ENCODE measurements around the gene RUVBL1. TPM values are rescaled to one million over a fixed set of nuclear protein-coding genes. Genes with fewer than 3 reads are reported as not detected.

Gene RUVBL1
- total RNA-seq, 1 donor from 2014 or later, result 112 TPM

DNA sequence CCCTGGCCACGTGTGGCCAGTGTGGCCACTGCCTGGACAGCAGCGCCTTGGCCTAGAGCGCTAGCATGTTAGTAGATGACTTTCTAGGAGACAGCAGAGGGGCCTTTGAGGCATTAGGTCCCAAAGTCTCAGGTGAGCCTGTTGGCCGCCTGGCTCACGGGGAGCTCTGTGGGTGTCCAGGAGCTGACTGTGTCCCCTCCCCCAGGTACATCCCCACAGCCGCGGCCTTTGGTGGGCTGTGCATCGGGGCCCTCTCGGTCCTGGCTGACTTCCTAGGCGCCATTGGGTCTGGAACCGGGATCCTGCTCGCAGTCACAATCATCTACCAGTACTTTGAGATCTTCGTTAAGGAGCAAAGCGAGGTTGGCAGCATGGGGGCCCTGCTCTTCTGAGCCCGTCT is 54.3 kb downstream of the RUVBL1 start:
- no peak overlapping the region for H3K27ac Mint-ChIP-seq
- no peaks in the 10 kb centered on the region for H3K9me3 Mint-ChIP-seq
- no peak for DNase-seq (ENCODE audit: low spot score)
- intact Hi-C loops (cut with micrococcal nuclease), result no loop called here
- H3K27me3 Mint-ChIP-seq (ENCODE audit: low read depth), result no peaks in the 10 kb centered on the region
- no peaks in the 10 kb centered on the region for H3K4me1 Mint-ChIP-seq (ENCODE audit: low read depth)
- H3K4me3 Mint-ChIP-seq (ENCODE audit: low read depth), result no peak overlapping the region
- H3K36me3 Mint-ChIP-seq (ENCODE audit: low read depth), result peaks cover 69% of the 10 kb centered on the region

DNA sequence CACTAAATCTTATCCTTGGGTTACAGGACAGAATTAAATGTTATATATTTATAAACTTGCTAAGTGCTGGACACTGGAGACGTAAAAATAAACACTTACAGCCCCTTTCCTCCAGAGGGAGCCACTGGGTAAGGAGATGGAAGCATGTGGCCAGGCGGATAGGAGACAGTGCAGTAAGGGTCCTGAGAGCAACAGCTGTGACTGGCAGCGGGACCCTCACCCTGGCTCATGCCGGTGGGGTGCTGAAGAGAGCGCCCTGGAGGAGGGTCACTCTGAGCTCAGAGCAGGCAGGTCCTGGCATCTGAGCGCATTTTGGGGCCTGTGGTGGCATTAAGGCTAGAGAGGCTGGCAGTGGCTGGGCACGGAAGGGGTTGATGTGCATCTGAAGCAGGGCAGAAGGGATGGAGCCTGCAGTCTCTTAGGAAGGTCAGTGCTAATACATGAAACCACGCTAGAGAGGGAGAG is 55.4 kb downstream of the RUVBL1 start:
- H3K4me3 Mint-ChIP-seq (ENCODE audit: low read depth), result no peak overlapping the region
- no peaks in the 10 kb centered on the region for H3K27me3 Mint-ChIP-seq (ENCODE audit: low read depth)
- intact Hi-C loops (cut with micrococcal nuclease), result no loop called here
- peaks cover 2% of the 10 kb centered on the region for H3K4me1 Mint-ChIP-seq (ENCODE audit: low read depth)
- peaks cover 75% of the 10 kb centered on the region for H3K36me3 Mint-ChIP-seq (ENCODE audit: low read depth)
- DNase-seq (ENCODE audit: low spot score), result no peak
- H3K9me3 Mint-ChIP-seq, result no peaks in the 10 kb centered on the region
- peak overlapping the region; percentile 64 for H3K27ac Mint-ChIP-seq

DNA sequence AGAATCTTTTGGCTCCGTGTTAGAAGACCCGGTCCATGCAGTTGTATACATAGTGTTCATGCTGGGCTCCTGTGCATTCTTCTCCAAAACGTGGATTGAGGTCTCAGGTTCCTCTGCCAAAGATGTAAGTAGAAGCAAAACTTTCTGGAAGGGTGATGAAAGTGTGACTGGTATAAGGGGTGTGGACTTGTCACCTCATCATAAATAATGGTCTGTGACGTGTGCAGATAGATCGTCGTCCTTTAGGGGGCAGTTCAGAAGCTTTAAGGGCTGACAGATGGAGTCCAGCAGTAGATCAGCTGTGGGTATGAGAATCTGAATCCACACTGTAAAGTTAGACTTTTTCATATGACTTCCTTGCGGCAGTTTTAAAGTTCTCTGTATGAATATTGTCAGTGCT is 56.1 kb downstream of the RUVBL1 start:
- H3K27me3 Mint-ChIP-seq (ENCODE audit: low read depth), result no peaks in the 10 kb centered on the region
- peaks cover 82% of the 10 kb centered on the region for H3K36me3 Mint-ChIP-seq (ENCODE audit: low read depth)
- no peak overlapping the region for H3K4me3 Mint-ChIP-seq (ENCODE audit: low read depth)
- no peak overlapping the region for H3K27ac Mint-ChIP-seq
- intact Hi-C loops (cut with micrococcal nuclease), result no loop called here
- H3K4me1 Mint-ChIP-seq (ENCODE audit: low read depth), result peaks cover 2% of the 10 kb centered on the region
- DNase-seq (ENCODE audit: low spot score), result no peak
- H3K9me3 Mint-ChIP-seq, result no peaks in the 10 kb centered on the region

DNA sequence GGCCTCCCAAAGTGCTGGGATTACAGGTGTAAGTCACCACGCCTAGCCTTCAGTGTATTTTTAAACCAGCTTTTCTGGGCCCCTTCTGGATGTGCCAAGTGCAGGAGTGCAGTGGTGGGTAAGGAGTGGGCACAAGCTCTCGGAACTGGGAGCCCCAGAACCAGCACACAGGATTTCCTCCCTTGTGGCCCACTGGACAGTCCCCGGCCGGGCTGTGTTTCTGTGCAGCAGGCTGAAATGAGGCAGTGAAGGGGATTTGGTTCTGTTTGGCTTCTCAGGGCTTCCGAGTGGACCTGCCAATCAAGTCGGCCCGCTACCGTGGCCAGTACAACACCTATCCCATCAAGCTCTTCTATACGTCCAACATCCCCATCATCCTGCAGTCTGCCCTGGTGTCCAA is 56.9 kb downstream of the RUVBL1 start:
- Mint-ChIP-seq H3K36me3 (ENCODE audit: low read depth) (peaks cover 87% of the 10 kb centered on the region), H3K4me1 (ENCODE audit: low read depth) (peaks cover 2% of the 10 kb centered on the region), H3K4me3 (ENCODE audit: low read depth) (no peak overlapping the region), H3K27ac (no peak overlapping the region), H3K27me3 (ENCODE audit: low read depth) (no peaks in the 10 kb centered on the region), H3K9me3 (no peaks in the 10 kb centered on the region)
- intact Hi-C loops (cut with micrococcal nuclease), result no loop called here
- no peak for DNase-seq (ENCODE audit: low spot score)

DNA sequence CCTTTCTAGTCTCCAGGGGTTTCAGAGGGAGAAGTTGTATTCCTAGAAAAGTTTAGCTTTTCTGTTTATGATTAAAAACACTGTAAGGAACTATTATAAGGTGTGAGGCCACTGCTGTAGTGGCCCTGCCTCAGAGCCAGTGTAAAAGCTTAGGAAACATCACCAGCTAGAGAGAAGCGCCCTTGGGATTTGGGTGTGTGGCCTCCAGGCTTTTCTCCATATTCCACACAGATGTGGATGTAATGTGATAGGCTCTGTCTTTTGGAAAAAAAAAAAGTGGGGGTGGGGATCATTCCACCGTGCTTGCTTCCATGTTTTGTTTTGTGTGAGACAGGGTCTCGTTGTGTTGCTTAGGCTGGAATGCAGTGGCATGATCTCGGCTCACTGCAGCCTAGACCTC is 57.5 kb downstream of the RUVBL1 start:
- DNase-seq (ENCODE audit: low spot score), result no peak
- peaks cover 90% of the 10 kb centered on the region for H3K36me3 Mint-ChIP-seq (ENCODE audit: low read depth)
- no peak overlapping the region for H3K4me3 Mint-ChIP-seq (ENCODE audit: low read depth)
- peaks cover 3% of the 10 kb centered on the region for H3K4me1 Mint-ChIP-seq (ENCODE audit: low read depth)
- no peaks in the 10 kb centered on the region for H3K9me3 Mint-ChIP-seq
- H3K27ac Mint-ChIP-seq, result no peak overlapping the region
- H3K27me3 Mint-ChIP-seq (ENCODE audit: low read depth), result no peaks in the 10 kb centered on the region
- intact Hi-C loops (cut with micrococcal nuclease), result no loop called here

DNA sequence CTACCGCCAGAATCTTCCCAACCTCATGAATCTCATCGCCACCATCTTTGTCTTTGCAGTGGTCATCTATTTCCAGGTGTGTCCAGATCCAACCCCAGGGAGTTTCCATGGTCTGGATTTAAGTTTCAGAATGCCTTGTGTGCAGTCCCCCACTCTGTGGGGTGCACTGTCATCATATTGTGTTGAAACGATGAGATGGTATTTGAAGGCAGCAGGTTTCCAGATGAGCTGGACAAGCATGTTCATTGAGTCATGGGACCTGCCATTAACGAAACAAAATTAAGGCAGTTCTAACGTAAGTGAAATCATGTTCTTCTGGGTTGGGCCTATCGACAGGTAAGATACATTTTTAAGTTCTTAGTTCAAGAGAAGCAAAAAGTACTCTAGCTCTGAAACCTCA is 58.6 kb downstream of the RUVBL1 start:
- Mint-ChIP-seq H3K4me1 (ENCODE audit: low read depth) (peaks cover 3% of the 10 kb centered on the region), H3K36me3 (ENCODE audit: low read depth) (peaks cover 90% of the 10 kb centered on the region), H3K9me3 (no peaks in the 10 kb centered on the region), H3K4me3 (ENCODE audit: low read depth) (no peak overlapping the region), H3K27me3 (ENCODE audit: low read depth) (no peaks in the 10 kb centered on the region), H3K27ac (no peak overlapping the region)
- intact Hi-C loops (cut with micrococcal nuclease), result no loop called here
- no peak for DNase-seq (ENCODE audit: low spot score)

DNA sequence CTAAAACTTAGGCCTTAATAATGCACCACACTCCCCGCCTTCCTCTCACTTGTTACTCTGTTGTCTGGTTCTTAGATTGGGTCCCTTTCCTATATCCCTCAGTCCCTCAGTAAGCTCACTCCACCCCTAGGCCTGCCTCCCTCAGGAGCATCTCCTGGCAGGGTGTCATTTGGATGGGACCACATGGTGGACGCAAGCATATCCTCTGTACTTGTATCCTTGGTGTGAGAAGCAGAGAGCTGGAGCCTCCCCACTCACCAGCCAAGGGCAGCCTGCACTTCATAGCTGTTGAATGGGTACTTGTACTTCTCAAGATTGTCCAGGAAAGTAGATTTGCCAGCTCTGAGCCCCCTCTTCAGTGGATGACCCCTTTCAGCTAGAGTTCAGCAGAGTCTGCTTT is 59.7 kb downstream of the RUVBL1 start:
- Mint-ChIP-seq H3K27ac (no peak overlapping the region), H3K4me1 (ENCODE audit: low read depth) (peaks cover 5% of the 10 kb centered on the region), H3K4me3 (ENCODE audit: low read depth) (no peak overlapping the region), H3K9me3 (no peaks in the 10 kb centered on the region), H3K36me3 (ENCODE audit: low read depth) (peaks cover 92% of the 10 kb centered on the region), H3K27me3 (ENCODE audit: low read depth) (no peaks in the 10 kb centered on the region)
- DNase-seq (ENCODE audit: low spot score), result no peak
- intact Hi-C loops (cut with micrococcal nuclease), result no loop called here

DNA sequence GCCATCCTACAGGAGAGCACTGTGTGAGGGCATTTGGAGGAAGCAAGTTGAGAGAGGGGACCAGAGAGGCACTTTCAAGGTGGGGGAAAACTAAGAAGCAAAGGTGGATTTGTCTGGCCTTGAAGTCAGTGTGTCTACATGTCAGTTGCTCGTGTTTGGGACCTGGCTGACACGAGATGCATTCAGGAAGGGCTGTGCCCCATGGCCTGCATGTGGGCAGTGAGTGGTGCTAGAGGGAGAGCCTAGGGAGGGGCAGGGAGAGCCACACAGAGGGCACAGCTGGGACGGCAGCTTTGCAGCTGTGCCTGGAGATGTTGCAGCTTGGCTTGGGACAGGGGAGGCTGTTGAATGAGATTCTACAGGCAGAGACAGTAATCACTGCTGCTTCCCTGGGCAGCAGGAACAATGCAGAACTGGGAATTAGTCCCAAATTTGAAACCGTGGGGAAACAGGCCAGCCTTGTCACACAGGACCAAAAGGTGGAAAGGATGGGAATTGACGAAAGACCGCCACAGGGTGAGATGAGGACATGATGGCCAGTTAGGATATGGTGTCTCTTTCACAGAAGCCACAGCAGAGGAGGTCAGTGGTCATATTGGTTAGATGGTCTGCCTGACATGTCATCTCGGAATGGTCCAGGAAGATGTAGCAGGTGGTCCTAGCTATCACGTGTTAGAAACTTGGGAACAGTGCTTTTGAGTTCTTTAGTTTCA is 61.4 kb downstream of the RUVBL1 start:
- intact Hi-C loops (cut with micrococcal nuclease), result no loop called here

DNA sequence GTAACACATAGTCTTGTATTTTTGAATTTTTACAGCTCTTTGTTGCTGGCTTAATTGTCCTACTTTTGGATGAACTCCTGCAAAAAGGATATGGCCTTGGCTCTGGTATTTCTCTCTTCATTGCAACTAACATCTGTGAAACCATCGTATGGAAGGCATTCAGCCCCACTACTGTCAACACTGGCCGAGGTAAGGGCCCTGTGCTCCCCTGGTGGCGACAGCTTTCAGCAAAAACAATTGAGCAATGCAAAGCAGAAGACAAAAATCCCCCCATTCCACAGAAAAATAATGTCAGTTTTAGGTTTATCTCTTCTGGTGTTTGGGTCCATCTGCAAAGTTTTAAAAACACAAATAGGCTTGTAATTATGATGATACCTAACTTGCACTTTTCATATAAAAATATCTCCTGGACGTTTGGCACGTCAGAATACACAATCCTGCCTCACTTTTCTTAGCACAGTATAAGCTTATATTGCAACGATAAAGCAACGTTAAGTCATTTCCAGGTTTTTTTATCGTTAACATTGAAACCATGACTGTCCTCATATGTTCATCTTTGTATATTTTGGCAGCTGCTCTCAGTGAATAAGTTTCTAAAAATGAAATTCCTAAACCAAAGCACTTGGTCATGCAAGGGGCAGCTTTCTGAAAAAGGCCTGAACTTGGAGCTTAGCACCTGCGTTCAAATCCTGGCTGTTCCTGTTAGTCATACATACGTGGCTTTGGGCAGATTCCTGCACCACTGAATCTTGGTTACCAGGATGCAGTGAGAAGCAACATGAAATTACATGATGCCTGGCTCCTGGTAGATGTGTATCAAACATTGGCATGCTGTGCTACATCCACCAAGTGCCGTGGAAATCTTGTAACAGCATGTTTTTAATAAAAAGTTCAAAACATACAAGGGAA is 62.9 kb downstream of the RUVBL1 start:
- Mint-ChIP-seq H3K27me3 (ENCODE audit: low read depth) (no peaks in the 10 kb centered on the region), H3K27ac (no peak overlapping the region)
- intact Hi-C loops (cut with micrococcal nuclease), result no loop called here

More for the DNA sequence above, 61.4 kb downstream of the RUVBL1 start:
- no peak overlapping the region for H3K4me3 Mint-ChIP-seq (ENCODE audit: low read depth)
- H3K36me3 Mint-ChIP-seq (ENCODE audit: low read depth), result peaks cover 86% of the 10 kb centered on the region
- no peak for DNase-seq (ENCODE audit: low spot score)
- no peaks in the 10 kb centered on the region for H3K9me3 Mint-ChIP-seq
- no peaks in the 10 kb centered on the region for H3K27me3 Mint-ChIP-seq (ENCODE audit: low read depth)
- peaks cover 5% of the 10 kb centered on the region for H3K4me1 Mint-ChIP-seq (ENCODE audit: low read depth)
- H3K27ac Mint-ChIP-seq, result no peak overlapping the region

DNA sequence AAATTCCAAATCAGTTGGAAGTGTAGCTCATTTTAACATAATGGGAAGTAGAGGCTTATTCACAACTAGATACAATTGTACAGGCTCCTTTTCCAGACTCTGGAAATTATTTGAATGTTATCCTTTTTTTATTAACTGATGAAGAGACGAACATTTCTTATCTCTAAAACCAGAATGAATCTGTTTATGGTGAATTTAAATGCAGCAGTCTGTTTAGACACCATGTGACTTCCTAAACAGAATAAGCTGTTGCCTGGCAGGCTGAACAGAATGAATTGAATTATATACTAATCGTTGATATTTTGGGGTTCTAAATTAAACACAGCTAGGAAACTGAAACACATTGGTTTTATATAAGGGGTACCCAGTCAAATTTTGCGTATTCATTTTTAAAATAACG is 67.4 kb downstream of the RUVBL1 start:
- no peaks in the 10 kb centered on the region for H3K9me3 Mint-ChIP-seq
- H3K4me1 Mint-ChIP-seq (ENCODE audit: low read depth), result peaks cover 36% of the 10 kb centered on the region
- intact Hi-C loops (cut with micrococcal nuclease), result no loop called here
- DNase-seq (ENCODE audit: low spot score), result no peak
- H3K27me3 Mint-ChIP-seq (ENCODE audit: low read depth), result no peaks in the 10 kb centered on the region
- H3K27ac Mint-ChIP-seq, result no peak overlapping the region
- no peak overlapping the region for H3K4me3 Mint-ChIP-seq (ENCODE audit: low read depth)
- peaks cover 79% of the 10 kb centered on the region for H3K36me3 Mint-ChIP-seq (ENCODE audit: low read depth)

More for the DNA sequence above, 62.9 kb downstream of the RUVBL1 start:
- peaks cover 8% of the 10 kb centered on the region for H3K4me1 Mint-ChIP-seq (ENCODE audit: low read depth)
- no peaks in the 10 kb centered on the region for H3K9me3 Mint-ChIP-seq
- peaks cover 86% of the 10 kb centered on the region for H3K36me3 Mint-ChIP-seq (ENCODE audit: low read depth)
- DNase-seq (ENCODE audit: low spot score), result peak; percentile 1
- no peak overlapping the region for H3K4me3 Mint-ChIP-seq (ENCODE audit: low read depth)

DNA sequence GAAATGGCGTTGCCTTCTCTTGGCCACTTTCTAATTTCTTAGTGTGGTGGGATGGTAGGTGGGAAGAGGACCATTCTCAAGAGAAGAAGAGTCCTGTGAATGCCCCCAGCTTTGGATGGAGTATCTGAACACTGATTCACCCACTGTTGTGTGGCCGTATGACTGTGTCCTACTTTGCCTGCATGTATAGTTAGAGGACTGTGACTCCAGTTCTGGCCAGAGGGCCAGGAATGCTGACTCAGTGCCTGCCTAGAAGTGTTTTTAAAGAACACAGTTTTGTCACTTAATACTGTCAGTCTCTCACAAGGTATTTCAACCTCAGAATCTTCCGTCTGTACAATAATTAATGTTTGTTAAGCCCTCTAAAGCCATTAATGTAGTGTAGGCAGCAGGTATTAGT is 69.2 kb downstream of the RUVBL1 start:
- Mint-ChIP-seq H3K4me1 (ENCODE audit: low read depth) (peaks cover 38% of the 10 kb centered on the region), H3K36me3 (ENCODE audit: low read depth) (peaks cover 61% of the 10 kb centered on the region), H3K27ac (peak overlapping the region; percentile 9), H3K27me3 (ENCODE audit: low read depth) (no peaks in the 10 kb centered on the region), H3K4me3 (ENCODE audit: low read depth) (peak overlapping the region; percentile 99), H3K9me3 (no peaks in the 10 kb centered on the region)
- no peak for DNase-seq (ENCODE audit: low spot score)
- intact Hi-C loops (cut with micrococcal nuclease), result loop anchor here (5.0 kb wide), 1 partner anchor 382 kb away; the partner anchor contains the start of gene ABTB1

DNA sequence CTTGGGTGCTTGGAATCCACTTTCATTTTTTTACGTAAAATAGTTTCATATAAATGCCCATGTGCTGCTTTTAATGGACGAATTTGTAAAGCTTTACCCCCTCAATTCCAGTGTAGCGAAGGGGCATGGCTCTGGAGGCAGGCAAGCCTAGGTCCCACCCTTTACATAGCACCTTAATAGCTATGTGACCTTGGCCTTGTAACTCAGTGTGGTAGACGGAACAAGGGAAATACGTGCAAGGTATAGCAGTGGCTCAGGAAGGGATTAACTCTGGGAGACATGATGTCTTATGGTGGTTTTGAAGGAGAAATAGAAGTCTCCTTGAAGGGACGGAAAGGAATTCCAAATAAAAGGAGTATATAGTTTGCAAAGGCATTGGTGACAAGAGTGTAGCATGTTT is 70.0 kb downstream of the RUVBL1 start:
- H3K4me3 Mint-ChIP-seq (ENCODE audit: low read depth), result peak overlapping the region; percentile 99
- peak overlapping the region; percentile 62 for H3K27ac Mint-ChIP-seq
- H3K9me3 Mint-ChIP-seq, result no peaks in the 10 kb centered on the region
- peaks cover 38% of the 10 kb centered on the region for H3K4me1 Mint-ChIP-seq (ENCODE audit: low read depth)
- H3K27me3 Mint-ChIP-seq (ENCODE audit: low read depth), result peaks cover 4% of the 10 kb centered on the region
- H3K36me3 Mint-ChIP-seq (ENCODE audit: low read depth), result peaks cover 53% of the 10 kb centered on the region
- intact Hi-C loops (cut with micrococcal nuclease), result loop anchor here (2.0 to 5.0 kb wide), 3 partner anchors 21 to 381 kb away; partner anchors contain the start of genes ABTB1 and RUVBL1
- no peak for DNase-seq (ENCODE audit: low spot score)

Measured in activated T-helper 2 cell treated with anti-CD3 and anti-CD28 coated beads, Interferon-gamma antibody, Interleukin-2, Interleukin-4, amounts not matched to agents 10 μg/mL and 5 μg/mL and 100 μg/mL, durations not matched to agents 14 hours and 24 hours and 36 hours (primary cell).